Lower lobe of right lung (tissue), 2 donors: ENCODE measurements around the gene USP48. TPM values are rescaled to one million over a fixed set of nuclear protein-coding genes. Genes with fewer than 3 reads are reported as not detected.

ENCODE experiments used
- ATAC-seq, 2 donors: fragments of 200-7000 bp; cut with Tn5 transposase; one replicate each; pipeline ENCODE4 v1.9.1; 2020 to 2022; ENCODE audit warnings: mild to moderate bottlenecking in 2 of 2, moderate library complexity in 2 of 2
- DNase-seq: peaks from one replicate; pipeline ENCODE4 v3.0.0-alpha.2; 2020
- H3K27ac ChIP-seq: fragments of 200-600 bp; one replicate; pipeline ENCODE4 v1.8.0; 2022
- H3K27me3 ChIP-seq: fragments of 200-600 bp; one replicate; pipeline ENCODE4 v1.8.0; 2022; ENCODE audit warnings: low read depth
- H3K36me3 ChIP-seq: fragments of 200-600 bp; one replicate; pipeline ENCODE4 v1.8.0; 2022; ENCODE audit warnings: mild to moderate bottlenecking
- H3K4me1 ChIP-seq: fragments of 200-600 bp; one replicate; pipeline ENCODE4 v1.8.0; 2022
- H3K4me3 ChIP-seq: fragments of 200-600 bp; one replicate; pipeline ENCODE4 v1.8.0; 2022; ENCODE audit warnings: mild to moderate bottlenecking
- H3K9me3 ChIP-seq: fragments of 200-600 bp; one replicate; pipeline ENCODE4 v1.8.0; 2022
- intact Hi-C: fragments of 100-400 bp; cut with DNase I; formaldehyde crosslinking; loops from one replicate; pipeline ENCODE4 v1.11.0; 2022
- total RNA-seq: library from RNA; stranded (reverse); fragmentation: NEBNext Ultra II Directional; extraction: Animal tissue kit (Norgen Biotek cat#: 25700); gene quantifications from one replicate; pipeline ENCODE4 v1.2.1, GENCODE V29; 2021
- TF ChIP-seq, protein P1 (sequence below): fragments of 200-600 bp; IDR thresholded peaks from one replicate; pipeline ENCODE4 v1.8.0; 2022; ENCODE audit warnings: antibody characterized with exemption, mild to moderate bottlenecking
- donor health status: DM: no; HTN: yes; CAD: no; lungs with severe emphysema.

The USP48 gene
- total RNA-seq, 1 donor from 2014 or later, result 61.9 TPM

DNA sequence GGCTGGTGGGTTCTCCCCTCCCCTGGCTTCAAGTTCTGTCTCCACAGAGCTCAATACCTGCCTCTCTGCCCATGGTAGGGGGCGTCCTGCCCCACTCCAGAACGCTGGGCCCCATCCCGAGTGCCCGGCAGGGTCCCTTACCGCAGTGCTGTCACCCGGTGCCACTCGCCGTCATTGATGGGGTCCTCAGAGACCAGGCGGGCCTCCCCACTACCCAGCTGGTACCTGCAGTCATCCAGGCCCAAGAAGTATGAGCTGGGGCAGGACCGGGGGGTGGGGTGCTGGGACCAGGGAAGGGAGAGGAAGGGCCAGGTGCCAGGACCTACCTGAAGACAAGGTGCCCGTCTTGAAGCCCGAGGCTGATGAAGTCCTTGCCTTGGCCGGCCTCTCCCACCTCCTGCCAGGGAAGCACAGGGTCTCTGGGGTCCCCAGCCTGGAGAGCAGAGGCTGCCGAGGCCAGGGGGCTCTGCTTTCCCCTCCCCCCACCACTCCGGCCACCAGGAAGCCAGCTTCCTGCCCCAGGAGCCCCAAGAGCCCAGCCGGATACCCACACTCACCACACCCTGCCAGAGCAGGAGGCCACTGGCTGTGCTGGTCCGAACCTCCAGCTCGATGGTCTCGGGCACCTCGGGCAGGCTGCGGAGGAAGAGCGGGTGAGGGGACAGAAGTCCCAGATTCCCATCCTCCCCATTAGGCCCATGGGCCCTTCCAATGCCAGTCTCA is 41.2 kb upstream of the USP48 start:
- ATAC-seq (no peak), DNase-seq (no peak)
- peaks cover 72% of the 10 kb centered on the region for H3K36me3 ChIP-seq
- H3K4me3 ChIP-seq, result no peak overlapping the region
- H3K4me1 ChIP-seq, result no peaks in the 10 kb centered on the region
- H3K9me3 ChIP-seq, result no peaks in the 10 kb centered on the region
- intact Hi-C loops, result no loop called here
- no peak overlapping the region for H3K27ac ChIP-seq
- TF ChIP-seq, protein P1, sequence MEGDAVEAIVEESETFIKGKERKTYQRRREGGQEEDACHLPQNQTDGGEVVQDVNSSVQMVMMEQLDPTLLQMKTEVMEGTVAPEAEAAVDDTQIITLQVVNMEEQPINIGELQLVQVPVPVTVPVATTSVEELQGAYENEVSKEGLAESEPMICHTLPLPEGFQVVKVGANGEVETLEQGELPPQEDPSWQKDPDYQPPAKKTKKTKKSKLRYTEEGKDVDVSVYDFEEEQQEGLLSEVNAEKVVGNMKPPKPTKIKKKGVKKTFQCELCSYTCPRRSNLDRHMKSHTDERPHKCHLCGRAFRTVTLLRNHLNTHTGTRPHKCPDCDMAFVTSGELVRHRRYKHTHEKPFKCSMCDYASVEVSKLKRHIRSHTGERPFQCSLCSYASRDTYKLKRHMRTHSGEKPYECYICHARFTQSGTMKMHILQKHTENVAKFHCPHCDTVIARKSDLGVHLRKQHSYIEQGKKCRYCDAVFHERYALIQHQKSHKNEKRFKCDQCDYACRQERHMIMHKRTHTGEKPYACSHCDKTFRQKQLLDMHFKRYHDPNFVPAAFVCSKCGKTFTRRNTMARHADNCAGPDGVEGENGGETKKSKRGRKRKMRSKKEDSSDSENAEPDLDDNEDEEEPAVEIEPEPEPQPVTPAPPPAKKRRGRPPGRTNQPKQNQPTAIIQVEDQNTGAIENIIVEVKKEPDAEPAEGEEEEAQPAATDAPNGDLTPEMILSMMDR, result no peak
- H3K27me3 ChIP-seq, result no peaks in the 10 kb centered on the region

DNA sequence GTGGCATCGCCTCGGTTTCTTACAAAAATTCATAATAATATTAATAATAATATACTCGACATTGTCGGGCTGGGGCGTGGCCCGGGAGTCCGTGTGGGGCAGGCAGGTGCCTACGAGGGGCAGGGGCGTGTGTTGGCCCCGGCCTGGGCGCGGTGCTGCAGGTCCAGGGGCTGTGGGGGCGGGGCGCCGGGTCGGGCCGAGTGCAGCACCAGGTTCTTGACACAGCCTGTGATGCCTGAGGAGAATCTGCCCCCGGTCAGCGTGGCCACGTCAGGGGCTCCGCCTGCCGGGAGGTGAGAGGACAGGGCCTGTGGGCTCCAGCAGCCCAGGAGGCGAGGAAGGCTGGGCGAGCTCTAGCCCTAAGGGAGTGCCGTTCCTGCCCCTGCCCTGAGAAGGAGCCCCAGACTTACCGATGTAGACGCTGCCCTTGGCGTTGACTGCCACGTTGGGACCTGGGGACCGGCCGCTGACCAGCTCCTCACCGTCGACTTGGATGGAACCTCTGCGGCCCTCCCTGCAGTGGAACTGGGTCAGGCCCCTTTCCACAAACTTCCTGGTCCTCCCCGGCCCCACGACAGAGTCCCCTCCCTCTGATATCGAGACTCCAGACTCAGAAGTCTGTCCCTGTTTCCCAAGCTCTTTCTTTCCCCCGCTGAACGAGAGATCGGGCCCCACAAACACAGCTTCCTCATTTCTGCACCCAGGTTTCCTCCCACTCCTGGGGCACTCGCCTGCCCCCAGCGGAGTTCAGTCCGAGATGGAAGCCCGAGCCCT is 40.4 kb upstream of the USP48 start:
- H3K4me3 ChIP-seq, result no peak overlapping the region
- TF ChIP-seq, protein P1, result no peak
- DNase-seq (peak; percentile 43), ATAC-seq (peak in 1 of 2 donors; percentile 3)
- H3K9me3 ChIP-seq, result no peaks in the 10 kb centered on the region
- intact Hi-C loops, result no loop called here
- H3K36me3 ChIP-seq, result peaks cover 65% of the 10 kb centered on the region
- no peak overlapping the region for H3K27ac ChIP-seq
- peaks cover 2% of the 10 kb centered on the region for H3K4me1 ChIP-seq
- H3K27me3 ChIP-seq, result no peaks in the 10 kb centered on the region

- TF ChIP-seq, protein P1, result no peak
- Histone ChIP-seq H3K9me3 (no peaks in the 10 kb centered on the region), H3K4me1 (peaks cover 4% of the 10 kb centered on the region), H3K4me3 (no peak overlapping the region), H3K27me3 (no peaks in the 10 kb centered on the region), H3K27ac (no peak overlapping the region), H3K36me3 (peaks cover 54% of the 10 kb centered on the region)
- peak; percentile 17 to 24 for ATAC-seq
- no peak for DNase-seq
- intact Hi-C loops, result no loop called here
Observed at GRCh38 chr1:21822349-21822748, 39.4 kb upstream of the USP48 start.

- peaks cover 46% of the 10 kb centered on the region for H3K36me3 ChIP-seq
- intact Hi-C loops, result no loop called here
Observed at GRCh38 chr1:21821385-21822019, 38.6 kb upstream of the USP48 start.

GRCh38 chr1:21820597-21821232 is 37.8 kb upstream of the USP48 start:
- H3K27me3 ChIP-seq, result no peaks in the 10 kb centered on the region
- intact Hi-C loops, result no loop called here
- no peak for DNase-seq
- H3K36me3 ChIP-seq, result peaks cover 38% of the 10 kb centered on the region
- no peak for ATAC-seq
- H3K4me1 ChIP-seq, result peaks cover 4% of the 10 kb centered on the region
- H3K9me3 ChIP-seq, result no peaks in the 10 kb centered on the region
- no peak overlapping the region for H3K27ac ChIP-seq
- TF ChIP-seq, protein P1, result no peak
- no peak overlapping the region for H3K4me3 ChIP-seq

More at GRCh38 chr1:21821385-21822019, 38.6 kb upstream of the USP48 start:
- Histone ChIP-seq H3K4me1 (peaks cover 4% of the 10 kb centered on the region), H3K27me3 (no peaks in the 10 kb centered on the region), H3K4me3 (no peak overlapping the region), H3K27ac (no peak overlapping the region), H3K9me3 (no peaks in the 10 kb centered on the region)
- DNase-seq, result no peak
- TF ChIP-seq, protein P1, result no peak
- no peak for ATAC-seq
